H1 (cell line): ENCODE measurements around the gene CENPB. TPM values are rescaled to one million over a fixed set of nuclear protein-coding genes. Genes with fewer than 3 reads are reported as not detected.

ENCODE experiments used
- CTBP2 ChIP-seq: IDR thresholded peaks from 2 replicates; pipeline ENCODE4 v1.7.0; 2011; ENCODE audit warnings: borderline replicate concordance, mild to moderate bottlenecking, moderate library complexity, mixed read lengths, low read length; ENCODE audit not compliant: insufficient read depth, insufficient read length
- GABPA ChIP-seq: IDR thresholded peaks from 2 replicates; pipeline ENCODE4 v1.6.1; 2011; ENCODE audit warnings: mild to moderate bottlenecking, low read length, moderate library complexity, borderline replicate concordance; ENCODE audit not compliant: insufficient read depth
- HDAC6 ChIP-seq: IDR thresholded peaks from one replicate; pipeline ENCODE4 v1.7.1; 2012; ENCODE audit warnings: low read depth, mild to moderate bottlenecking, inconsistent platforms, low read length, moderate library complexity
- JUND ChIP-seq: IDR thresholded peaks from 2 replicates; pipeline ENCODE4 v1.6.1; 2011; ENCODE audit warnings: mild to moderate bottlenecking, improper control_type of control experiment, low read length
- NANOG ChIP-seq: IDR thresholded peaks from 2 replicates; pipeline ENCODE4 v1.6.1; 2011; ENCODE audit warnings: low read length, low read depth, mild to moderate bottlenecking, inconsistent platforms; ENCODE audit not compliant: insufficient read depth, poor library complexity, severe bottlenecking
- RNF2 ChIP-seq: fragments of 200-900, 300-1000 bp; sonication (generic); IDR thresholded peaks from 2 replicates; pipeline ENCODE4 v1.7.1; 2016; ENCODE audit warnings: borderline replicate concordance, low read depth, mild to moderate bottlenecking, antibody characterized with exemption, low read length; ENCODE audit not compliant: poor library complexity, severe bottlenecking; ENCODE audit errors: missing control alignments
- SP1 ChIP-seq: IDR thresholded peaks from 2 replicates; pipeline ENCODE4 v1.6.1; 2011; ENCODE audit warnings: low read depth, low read length
- ZNF274 ChIP-seq: IDR thresholded peaks from 2 replicates; pipeline ENCODE4 v1.7.0; 2012; ENCODE audit warnings: low read length, borderline replicate concordance; ENCODE audit errors: extremely low read depth
- polyA plus RNA-seq, 7 experiments: library from polyadenylated mRNA; depleted of rRNA in 3 of 7; stranded (reverse) in 5 of 7; unstranded in 2 of 7; fragments of >200 nt in 5 of 7; fragments of 200-250 nt in 2 of 7; gene quantifications; 1 replicate in 5 of 7; 2 replicates in 1 of 7; 4 replicates in 1 of 7; pipeline versions ENCODE4 v1.2.1 to v1.2.3, GENCODE V29; 2011 to 2013; ENCODE audit warnings: missing spikeins in 2 of 7, mixed read lengths in 2 of 7
- total RNA-seq: library from RNA; stranded (reverse); fragmentation: NEBNext Ultra II Directional; extraction: Animal tissue kit (Norgen Biotek cat#: 25700); gene quantifications from 2 replicates; pipeline ENCODE4 v1.2.1, GENCODE V29; 2021
- TF ChIP-seq, protein P1 (sequence below): fragments of 300-600 bp; sonication (generic); IDR thresholded peaks from 2 replicates; pipeline ENCODE4 v1.7.1; 2012; ENCODE audit warnings: low read length, moderate library complexity, mild to moderate bottlenecking, inconsistent platforms; ENCODE audit not compliant: insufficient replicate concordance
- TF ChIP-seq, protein P2 (sequence below): IDR thresholded peaks from 2 replicates; pipeline ENCODE4 v1.6.1; 2012; ENCODE audit warnings: inconsistent platforms

CENPB gene
- total and polyA plus RNA-seq, 2 of the 8 experiments (the other 6 are each of a cell fraction or from before 2014, with no cell fraction given): 17.7 to 51.6 TPM

DNA sequence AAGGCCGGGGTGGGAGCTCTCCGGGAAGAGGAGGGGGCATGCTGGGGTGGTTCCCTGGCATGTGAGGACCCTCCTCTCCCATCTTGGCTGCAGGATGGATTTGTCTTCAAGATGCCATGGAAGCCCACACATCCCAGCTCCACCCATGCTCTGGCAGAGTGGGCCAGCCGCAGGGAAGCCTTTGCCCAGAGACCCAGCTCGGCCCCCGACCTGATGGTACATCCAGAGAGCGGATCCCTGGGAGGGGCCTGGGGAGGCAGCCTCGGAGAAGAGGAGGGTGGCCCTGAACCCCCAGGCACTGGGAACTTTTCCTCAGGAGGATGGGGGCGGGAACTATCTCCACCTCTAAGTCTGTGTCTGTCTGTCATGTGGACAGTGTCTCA is 14.3 kb upstream of the CENPB start (continued):
- TF ChIP-seq, protein P1, sequence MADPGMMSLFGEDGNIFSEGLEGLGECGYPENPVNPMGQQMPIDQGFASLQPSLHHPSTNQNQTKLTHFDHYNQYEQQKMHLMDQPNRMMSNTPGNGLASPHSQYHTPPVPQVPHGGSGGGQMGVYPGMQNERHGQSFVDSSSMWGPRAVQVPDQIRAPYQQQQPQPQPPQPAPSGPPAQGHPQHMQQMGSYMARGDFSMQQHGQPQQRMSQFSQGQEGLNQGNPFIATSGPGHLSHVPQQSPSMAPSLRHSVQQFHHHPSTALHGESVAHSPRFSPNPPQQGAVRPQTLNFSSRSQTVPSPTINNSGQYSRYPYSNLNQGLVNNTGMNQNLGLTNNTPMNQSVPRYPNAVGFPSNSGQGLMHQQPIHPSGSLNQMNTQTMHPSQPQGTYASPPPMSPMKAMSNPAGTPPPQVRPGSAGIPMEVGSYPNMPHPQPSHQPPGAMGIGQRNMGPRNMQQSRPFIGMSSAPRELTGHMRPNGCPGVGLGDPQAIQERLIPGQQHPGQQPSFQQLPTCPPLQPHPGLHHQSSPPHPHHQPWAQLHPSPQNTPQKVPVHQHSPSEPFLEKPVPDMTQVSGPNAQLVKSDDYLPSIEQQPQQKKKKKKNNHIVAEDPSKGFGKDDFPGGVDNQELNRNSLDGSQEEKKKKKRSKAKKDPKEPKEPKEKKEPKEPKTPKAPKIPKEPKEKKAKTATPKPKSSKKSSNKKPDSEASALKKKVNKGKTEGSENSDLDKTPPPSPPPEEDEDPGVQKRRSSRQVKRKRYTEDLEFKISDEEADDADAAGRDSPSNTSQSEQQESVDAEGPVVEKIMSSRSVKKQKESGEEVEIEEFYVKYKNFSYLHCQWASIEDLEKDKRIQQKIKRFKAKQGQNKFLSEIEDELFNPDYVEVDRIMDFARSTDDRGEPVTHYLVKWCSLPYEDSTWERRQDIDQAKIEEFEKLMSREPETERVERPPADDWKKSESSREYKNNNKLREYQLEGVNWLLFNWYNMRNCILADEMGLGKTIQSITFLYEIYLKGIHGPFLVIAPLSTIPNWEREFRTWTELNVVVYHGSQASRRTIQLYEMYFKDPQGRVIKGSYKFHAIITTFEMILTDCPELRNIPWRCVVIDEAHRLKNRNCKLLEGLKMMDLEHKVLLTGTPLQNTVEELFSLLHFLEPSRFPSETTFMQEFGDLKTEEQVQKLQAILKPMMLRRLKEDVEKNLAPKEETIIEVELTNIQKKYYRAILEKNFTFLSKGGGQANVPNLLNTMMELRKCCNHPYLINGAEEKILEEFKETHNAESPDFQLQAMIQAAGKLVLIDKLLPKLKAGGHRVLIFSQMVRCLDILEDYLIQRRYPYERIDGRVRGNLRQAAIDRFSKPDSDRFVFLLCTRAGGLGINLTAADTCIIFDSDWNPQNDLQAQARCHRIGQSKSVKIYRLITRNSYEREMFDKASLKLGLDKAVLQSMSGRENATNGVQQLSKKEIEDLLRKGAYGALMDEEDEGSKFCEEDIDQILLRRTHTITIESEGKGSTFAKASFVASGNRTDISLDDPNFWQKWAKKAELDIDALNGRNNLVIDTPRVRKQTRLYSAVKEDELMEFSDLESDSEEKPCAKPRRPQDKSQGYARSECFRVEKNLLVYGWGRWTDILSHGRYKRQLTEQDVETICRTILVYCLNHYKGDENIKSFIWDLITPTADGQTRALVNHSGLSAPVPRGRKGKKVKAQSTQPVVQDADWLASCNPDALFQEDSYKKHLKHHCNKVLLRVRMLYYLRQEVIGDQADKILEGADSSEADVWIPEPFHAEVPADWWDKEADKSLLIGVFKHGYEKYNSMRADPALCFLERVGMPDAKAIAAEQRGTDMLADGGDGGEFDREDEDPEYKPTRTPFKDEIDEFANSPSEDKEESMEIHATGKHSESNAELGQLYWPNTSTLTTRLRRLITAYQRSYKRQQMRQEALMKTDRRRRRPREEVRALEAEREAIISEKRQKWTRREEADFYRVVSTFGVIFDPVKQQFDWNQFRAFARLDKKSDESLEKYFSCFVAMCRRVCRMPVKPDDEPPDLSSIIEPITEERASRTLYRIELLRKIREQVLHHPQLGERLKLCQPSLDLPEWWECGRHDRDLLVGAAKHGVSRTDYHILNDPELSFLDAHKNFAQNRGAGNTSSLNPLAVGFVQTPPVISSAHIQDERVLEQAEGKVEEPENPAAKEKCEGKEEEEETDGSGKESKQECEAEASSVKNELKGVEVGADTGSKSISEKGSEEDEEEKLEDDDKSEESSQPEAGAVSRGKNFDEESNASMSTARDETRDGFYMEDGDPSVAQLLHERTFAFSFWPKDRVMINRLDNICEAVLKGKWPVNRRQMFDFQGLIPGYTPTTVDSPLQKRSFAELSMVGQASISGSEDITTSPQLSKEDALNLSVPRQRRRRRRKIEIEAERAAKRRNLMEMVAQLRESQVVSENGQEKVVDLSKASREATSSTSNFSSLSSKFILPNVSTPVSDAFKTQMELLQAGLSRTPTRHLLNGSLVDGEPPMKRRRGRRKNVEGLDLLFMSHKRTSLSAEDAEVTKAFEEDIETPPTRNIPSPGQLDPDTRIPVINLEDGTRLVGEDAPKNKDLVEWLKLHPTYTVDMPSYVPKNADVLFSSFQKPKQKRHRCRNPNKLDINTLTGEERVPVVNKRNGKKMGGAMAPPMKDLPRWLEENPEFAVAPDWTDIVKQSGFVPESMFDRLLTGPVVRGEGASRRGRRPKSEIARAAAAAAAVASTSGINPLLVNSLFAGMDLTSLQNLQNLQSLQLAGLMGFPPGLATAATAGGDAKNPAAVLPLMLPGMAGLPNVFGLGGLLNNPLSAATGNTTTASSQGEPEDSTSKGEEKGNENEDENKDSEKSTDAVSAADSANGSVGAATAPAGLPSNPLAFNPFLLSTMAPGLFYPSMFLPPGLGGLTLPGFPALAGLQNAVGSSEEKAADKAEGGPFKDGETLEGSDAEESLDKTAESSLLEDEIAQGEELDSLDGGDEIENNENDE: no peak
- no peak for TF ChIP-seq GABPA
- TF ChIP-seq RNF2: no peak
- TF ChIP-seq SP1: no peak
- TF ChIP-seq HDAC6: no peak
- no peak for TF ChIP-seq ZNF274
- no peak for TF ChIP-seq JUND
- no peak for TF ChIP-seq NANOG
- TF ChIP-seq, protein P2, sequence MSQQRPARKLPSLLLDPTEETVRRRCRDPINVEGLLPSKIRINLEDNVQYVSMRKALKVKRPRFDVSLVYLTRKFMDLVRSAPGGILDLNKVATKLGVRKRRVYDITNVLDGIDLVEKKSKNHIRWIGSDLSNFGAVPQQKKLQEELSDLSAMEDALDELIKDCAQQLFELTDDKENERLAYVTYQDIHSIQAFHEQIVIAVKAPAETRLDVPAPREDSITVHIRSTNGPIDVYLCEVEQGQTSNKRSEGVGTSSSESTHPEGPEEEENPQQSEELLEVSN: no peak
- TF ChIP-seq CTBP2: no peak
